Adipose tissue (tissue), 3 donors: ENCODE results near the gene AKAP8L. TPM values are rescaled to one million over a fixed set of nuclear protein-coding genes. Genes with fewer than 3 reads are reported as not detected.

Source experiments
- H3K27ac ChIP-seq: one replicate; pipeline ENCODE4 v1.5.1; 2013; ENCODE audit warnings: low read depth, low read length
- WGBS, 3 donors: extraction: QIAGEN DNeasy Blood & Tissue Kit; methylation state at CpG; one replicate each; pipeline ENCODE4 v1.1.7; 2013; 5-methylcytosine and 5-hydroxymethylcytosine counted together
- polyA plus RNA-seq, 3 donors: library from polyadenylated mRNA; stranded (reverse); fragments of 200-250 nt; gene quantifications; one replicate each; pipeline ENCODE4 v1.2.3, GENCODE V29; 2013
- donor health status: healthy with polysubstance abuse.
- donor health status: Bipolar disorder and iron deficiency.
- donor health status: healthy.

AKAP8L gene, protein sequence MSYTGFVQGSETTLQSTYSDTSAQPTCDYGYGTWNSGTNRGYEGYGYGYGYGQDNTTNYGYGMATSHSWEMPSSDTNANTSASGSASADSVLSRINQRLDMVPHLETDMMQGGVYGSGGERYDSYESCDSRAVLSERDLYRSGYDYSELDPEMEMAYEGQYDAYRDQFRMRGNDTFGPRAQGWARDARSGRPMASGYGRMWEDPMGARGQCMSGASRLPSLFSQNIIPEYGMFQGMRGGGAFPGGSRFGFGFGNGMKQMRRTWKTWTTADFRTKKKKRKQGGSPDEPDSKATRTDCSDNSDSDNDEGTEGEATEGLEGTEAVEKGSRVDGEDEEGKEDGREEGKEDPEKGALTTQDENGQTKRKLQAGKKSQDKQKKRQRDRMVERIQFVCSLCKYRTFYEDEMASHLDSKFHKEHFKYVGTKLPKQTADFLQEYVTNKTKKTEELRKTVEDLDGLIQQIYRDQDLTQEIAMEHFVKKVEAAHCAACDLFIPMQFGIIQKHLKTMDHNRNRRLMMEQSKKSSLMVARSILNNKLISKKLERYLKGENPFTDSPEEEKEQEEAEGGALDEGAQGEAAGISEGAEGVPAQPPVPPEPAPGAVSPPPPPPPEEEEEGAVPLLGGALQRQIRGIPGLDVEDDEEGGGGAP
- polyA plus RNA-seq, result 10 to 100 TPM; 40.5 to 79.6 (median 49.9) TPM

DNA sequence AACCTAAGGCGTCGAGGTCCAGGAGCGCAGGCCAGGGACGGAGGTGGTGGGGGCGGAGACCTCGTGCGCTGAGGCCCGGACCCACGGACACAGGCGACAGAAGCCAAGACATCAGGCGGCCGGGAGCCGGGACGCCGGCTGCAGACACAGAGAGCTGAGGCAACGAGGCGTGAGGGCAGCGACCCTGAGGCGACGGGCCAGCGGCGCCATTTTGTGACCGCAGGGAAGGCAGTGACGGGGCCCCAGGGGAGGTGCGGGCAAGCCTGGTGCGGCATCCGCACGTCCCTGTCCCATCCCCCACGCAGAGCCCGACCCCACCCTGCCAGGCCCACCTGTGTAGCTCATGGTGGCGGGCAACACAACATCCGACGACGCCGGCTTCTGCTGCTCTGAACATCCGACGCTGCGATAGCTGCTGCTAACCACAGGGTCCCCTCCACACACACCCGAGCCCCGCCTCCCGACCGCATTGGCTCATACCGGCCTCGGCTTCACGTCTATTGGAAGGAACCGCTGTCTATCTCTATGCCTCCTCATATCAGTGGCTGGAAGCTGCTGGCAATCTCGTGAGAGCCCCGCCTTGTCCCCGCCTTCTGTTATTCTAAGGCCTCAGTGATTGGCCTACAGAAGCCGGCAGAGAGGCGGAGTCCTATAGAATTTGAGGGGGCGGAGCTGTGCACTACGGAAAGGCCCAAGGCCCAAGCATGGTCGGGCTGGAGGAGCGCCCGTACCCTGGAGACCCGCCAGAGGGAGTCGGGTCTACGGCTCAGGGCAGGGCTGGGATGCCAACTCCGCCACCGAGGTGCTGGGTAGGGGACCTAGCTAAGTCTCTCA, at the start of gene AKAP8L:
Gene AKAP8L (minus strand): TSS at position 410 of the 834 bp plus-strand sequence. CDS start 65 bp downstream, at position 345.
- WGBS, 3 donors, result 0 to 1% (median 1%) methylated on average over 57 to 61 of the region's 61 CpGs
- H3K27ac ChIP-seq, result no peak within 1 kb of the TSS

DNA sequence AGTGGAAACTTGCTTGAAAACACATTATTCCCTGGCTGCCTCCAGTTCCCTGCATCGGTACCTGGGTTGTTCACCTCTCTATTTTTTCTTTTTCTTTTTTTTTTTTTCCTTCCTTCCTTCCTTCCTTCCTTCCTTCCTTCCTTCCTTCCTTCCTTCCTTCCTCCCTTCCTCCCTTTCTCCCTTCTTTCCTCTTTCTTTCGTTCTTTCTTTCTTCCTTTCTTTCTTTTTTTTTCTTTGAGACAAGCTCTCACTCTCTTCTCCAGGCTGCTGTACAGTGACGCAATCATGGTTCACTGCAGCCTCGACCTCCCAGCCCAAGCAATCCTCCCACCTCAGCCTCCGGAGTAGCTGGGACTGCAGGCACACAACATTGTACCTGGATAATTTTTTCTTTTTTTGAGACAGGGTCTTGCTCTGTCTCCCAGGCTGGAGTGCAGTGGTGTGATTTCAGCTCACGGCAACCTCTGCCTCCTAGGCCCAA, 49.0 kb upstream of the AKAP8L start:
- H3K27ac ChIP-seq, result no peak overlapping the region
- 73 to 77% (median 77%) methylated on average over 6 of the region's 6 CpGs for WGBS, 3 donors

DNA sequence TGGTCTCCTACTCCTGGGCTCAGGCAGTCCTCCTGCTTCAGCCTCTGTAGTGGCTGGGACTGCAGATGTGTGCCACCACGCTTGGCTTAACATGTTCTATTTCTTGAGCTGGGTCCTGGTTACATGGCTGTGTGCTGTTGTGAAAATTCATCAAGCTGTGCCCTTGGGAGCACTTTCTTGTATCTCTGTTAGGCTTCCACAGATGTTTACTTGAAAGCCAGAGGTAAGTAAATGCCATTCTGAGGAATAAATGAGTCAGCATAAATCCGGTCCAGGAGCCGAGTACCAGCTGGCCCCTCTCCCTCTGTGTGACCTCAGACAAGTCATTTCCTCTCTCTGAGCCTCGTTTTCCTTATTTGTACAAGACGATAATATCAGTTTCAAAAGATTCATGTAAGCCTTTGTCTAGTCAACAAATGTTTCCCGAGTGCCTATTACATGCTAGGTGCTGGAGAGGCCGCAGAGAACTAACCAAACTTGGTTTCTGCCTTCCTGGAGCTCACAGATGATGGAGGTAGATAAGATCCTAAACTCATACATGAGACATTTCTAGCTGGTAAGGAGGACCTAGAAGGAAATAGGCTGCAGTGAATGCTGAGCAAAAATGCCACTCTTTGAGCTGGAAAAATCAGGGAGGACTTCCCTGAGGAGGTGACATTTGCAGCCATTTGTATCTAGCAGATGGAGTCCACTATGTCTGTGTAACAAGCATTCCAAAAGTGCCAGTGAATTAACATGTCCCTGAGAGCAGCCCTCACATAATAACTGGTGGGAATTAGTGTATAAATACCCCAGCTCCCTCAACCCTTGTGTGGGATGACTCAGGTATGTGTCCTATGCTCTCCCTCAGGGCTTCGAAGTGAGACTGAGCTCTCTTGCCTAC, 48.3 kb upstream of the AKAP8L start:
- WGBS, 3 donors, result 27 to 36% (median 33%) methylated on average over 8 of the region's 8 CpGs
- H3K27ac ChIP-seq, result no peak overlapping the region

DNA sequence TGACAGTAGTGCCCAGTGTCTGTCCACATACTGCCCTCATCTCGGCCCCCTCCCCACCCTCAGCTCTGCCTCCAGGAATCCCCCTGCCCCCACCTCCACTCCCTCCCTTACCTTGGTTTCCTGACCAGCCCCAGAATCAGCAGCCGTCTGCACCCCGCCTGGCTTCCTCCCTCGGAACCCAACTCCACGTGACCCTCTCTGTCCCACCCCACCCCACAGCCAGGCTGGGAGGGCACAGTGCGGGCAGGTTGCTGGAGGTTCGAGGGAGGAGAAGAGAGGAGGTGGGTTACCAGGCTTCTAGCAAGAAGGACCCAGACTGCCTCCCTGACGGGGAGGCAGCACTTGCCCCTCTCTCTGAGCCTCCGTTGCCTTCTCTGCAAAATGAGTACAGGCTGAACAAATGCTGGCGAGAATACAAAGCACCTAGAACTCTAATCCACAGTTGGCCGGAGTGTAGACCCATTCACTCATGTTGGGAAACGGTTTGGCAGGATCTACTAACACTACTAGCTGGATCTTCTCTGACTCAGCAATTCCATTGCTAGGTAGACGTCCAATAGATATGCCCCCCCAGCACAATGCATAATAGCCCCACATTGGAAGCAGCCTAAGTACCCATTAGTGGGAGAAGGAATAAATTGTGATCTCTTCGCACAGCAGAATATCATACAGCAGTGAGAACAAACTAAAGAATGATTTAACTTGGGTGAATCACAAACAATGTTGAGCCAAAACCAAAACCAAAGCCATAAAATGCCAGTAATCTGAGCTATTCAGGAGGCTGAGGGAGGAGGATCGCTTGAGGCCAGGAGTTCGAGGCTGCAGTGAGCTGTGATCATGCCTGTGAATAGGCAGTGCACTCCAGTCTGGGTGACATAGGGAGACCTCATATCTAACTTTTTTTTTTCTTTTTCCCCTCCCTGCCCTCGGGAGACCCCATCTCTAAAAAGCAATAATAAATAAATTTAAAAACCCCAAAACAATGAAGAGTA, 45.9 kb upstream of the AKAP8L start, which contains the start of gene RASAL3:
Gene RASAL3 (minus strand): TSS at position 151 of the 992 bp plus-strand sequence. CDS start 186 bp downstream, outside the sequence.
- H3K27ac ChIP-seq, result peak within 1 kb of the TSS; percentile 46

DNA sequence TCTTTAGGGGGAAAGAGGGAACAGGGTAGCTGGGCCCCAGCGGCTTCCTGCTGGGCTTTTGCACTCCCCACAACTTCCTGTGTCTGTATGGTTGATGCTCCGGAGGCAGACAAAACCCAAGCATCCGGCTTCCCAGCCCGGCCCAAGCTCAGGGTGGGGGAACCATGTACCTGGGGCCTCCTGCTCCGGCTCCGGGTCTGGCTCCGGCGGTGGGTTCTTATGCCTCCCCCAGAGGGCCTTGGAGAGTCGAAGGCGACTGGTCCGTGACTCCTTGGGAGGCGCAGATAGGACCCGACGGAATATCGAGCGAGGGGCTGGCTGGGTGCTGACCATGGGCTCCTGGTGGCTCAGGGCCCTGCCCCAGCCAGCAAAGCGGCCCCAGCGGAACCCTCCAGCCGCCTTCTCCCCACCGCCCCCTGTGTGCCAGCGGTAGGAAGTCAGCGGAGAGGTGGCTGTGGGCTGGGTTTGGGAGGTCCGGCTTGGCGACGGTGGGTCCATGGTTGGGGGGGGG, 45.1 kb upstream of the AKAP8L start:
- peak overlapping the region; percentile 46 for H3K27ac ChIP-seq
- 18 to 29% (median 28%) methylated on average over 24 to 25 of the region's 25 CpGs for WGBS, 3 donors

More for the DNA sequence above, 45.9 kb upstream of the AKAP8L start, which contains the start of gene RASAL3:
- 27 to 33% (median 32%) methylated on average over 16 to 17 of the region's 17 CpGs for WGBS, 3 donors

DNA sequence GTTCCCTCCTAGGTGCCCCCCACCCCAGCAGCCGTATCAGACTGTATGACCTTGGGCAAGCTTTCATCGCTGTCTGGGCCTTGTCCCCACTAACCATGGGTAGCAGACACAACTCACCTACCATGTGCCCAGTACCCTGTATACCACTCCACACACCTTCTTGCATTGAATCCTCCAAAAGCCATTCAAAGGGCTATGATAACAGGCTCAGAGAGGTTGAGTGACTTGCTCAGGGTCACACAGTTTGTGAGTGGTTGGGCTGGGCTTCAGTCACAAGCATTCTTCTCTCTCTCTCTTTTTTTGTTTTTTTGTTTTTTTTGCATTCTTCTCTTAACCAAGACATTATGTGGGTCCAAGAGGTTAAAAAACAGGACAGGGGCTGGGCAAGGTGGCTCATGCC, 42.9 kb upstream of the AKAP8L start:
- 40 to 88% (median 83%) methylated on average over 2 of the region's 2 CpGs for WGBS, 3 donors
- no peak overlapping the region for H3K27ac ChIP-seq

DNA sequence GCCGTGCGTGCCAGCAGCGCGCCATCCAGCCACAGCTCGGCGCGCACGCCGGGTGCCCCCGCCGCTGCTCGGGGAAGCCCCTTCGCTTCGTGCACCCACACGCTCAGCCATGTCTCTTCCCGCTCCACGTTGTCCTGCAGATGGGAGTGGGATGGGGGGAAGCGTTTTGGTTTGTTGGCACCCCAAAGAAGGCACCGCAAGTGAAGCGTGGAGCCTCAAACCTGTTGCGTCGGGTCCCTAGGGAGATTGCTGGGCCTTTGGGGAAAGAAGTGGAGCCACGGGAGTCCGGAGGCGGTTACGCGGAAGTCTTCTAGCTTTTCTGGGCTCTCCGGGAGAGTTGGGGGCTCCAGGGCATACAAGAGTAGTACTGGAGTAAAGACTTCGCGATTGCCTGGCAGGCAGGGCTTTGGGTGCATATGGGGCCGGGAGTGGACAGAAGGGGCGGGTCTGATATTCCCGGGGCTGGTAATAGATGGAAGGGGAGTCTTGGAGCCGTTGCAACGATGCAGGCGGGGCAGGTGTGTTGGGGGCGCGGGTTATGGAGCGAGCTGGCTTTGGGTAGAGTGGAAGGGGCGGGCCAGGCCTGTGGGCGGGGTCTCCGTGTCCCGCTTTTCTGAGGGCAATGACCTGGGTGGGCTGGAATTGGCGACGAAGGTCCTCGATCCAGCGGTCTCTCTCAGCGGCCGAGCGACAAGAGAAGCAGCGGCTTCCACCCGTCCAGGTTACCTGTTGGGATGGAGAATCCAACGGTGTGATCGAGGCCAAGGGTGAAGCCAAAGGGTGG, 39.1 kb upstream of the AKAP8L start:
- H3K27ac ChIP-seq, result no peak overlapping the region
- 14 to 53% (median 52%) methylated on average over 43 to 54 of the region's 54 CpGs for WGBS, 3 donors

DNA sequence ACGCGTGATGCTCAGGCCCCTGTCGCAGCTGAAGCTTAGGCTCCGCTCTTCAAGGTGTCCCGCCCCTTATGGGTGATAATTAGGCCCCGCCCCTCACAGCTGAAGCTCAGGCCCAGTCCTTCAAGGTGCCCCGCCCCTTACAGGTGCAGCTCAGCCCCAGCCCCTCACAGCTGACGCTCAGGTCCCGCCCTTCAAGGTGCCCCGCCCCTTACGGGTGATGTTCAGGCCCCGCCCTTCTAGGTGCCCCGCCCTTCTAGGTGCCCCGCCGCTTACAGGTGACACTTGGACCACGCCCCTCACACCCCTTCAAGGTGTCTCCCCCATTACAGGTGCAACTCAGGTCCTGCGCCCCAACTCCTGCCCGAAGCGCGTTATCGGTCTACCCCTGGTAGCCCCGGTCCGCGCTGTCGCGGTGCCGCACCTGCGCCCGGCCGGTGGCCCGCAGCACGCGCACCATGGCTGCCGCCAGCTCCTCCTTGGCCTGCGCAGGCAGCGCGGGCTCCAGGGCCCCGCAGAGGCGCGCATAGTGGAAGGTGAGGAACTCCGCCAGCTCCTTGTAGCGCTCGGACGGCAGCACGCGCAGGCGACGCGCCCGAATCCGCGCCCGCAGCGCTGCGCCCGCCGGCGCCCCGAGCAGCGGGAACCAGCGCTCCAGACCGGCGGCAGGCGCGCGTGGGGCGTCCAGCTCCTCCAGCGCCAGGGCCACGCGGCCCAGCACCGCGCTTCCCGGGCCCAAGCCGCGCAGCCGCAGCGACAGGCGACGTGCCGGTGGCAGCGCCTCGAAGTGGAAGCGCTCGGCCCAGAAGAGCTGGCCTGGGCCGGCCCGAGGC, 38.3 kb upstream of the AKAP8L start:
- 11 to 50% (median 38%) methylated on average over 85 to 86 of the region's 86 CpGs for WGBS, 3 donors
- H3K27ac ChIP-seq, result no peak overlapping the region

DNA sequence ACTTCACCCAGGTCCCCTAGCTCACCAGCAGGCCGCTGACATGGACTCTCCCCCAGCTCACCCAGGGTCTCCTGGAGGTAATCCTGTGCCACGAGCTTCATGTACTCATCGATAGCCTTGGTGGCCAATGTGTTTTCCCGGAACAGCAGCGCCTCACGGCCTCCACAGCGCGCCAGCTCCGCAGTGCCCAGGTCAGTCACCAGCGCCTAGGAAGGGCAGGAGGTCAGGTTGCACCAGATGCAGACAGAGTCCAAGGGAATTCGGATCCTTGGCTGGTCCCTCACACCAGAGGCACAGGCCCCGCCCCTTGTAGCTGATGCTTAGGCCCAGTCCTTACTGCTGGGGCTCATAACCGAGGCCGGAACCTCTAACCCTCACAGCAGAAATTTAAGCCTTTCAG, 37.7 kb upstream of the AKAP8L start:
- WGBS, 3 donors, result 29 to 61% (median 56%) methylated on average over 14 of the region's 14 CpGs
- no peak overlapping the region for H3K27ac ChIP-seq

DNA sequence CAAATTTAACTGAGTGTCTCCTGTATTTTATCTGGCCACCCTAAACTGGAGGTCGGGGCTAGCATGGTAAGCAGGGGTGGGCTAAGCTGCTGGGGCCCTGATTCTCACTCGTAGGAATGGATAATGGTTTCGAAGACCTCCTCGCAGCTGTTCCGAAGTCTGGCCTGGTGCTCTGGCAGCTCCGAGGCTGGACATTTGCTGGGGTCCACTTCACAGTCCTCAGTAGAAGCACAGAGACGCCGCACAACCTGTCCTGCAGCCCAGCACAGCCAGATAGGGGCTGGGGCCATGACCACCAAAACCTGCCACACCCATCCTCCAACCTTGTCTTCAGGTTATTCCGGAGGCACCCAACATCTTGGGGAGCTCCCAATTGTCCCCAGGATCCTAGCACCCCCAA, 37.2 kb upstream of the AKAP8L start:
- H3K27ac ChIP-seq, result no peak overlapping the region
- WGBS, 3 donors, result 80 to 93% (median 90%) methylated on average over 9 of the region's 9 CpGs

DNA sequence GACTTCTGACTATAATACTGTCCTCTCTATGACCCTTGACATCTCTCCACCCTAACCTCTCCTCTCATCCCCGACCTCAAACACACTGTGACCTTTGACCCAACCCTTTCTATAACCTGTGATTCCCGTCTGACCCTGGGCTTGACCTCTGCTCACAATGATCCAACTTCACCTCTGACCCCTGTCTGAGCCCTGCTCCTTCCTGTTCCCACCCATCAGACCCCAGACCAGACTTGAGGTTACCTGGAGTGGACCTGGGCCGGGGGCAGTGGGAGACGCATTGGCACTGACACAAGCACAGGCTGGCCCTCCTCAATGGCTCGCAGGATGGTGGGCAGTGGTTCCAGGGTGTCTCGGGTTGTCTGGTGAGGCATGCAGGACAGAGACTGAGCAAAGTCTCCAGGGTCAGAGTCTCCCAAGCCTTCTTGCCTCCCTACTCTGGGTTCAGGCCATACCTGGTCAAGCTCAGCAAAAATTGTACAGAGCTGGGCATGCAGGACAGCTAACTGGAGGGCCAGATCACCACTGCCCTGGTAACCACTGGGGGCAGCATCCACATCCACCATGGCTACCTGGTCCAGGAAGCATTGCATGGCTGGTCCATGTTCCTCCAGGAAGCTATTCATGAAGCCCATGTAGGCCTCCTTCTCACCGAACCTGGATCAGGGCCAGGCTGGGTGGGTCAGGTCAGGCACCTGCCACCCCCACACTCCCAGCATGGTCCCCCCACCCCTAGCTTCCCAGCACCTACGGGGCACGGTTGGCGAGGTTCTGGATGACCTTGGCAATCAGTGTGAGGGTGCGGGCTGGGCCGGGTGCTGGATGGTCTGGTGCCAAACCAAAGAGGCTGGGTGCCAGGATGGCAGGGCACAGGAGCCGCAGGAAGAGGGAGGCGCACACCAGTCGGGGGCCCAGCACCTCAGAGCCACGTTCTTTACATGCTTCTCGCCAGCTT, 35.4 kb upstream of the AKAP8L start:
- no peak overlapping the region for H3K27ac ChIP-seq
- 56 to 84% (median 82%) methylated on average over 17 of the region's 17 CpGs for whole genome bisulfite sequencing, 3 donors

DNA sequence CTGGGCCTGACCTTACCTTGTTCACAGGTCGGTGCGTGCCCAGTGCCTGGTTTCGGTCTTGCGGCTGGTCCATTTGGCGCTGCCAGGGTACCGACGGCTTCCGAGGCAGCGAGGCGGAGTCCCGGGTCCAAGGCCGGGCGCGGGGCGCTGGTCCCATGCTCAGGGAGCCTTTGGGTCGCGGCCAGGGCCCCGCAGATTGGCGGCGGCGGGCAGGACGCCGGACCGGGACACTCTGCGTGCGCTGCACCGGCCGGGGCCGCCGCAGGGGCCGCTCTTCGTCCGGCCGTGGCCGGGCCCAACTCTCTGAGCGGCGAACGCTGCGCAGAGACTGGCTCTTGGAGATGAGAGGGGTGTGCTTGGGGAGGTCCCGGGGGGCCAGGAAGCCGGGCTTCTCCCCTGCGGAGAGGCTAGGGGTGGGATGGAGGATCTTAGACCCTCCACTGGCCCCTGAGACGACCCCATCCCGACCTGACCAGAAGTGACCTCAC, 34.3 kb upstream of the AKAP8L start:
- WGBS, 3 donors, result 10 to 53% (median 30%) methylated on average over 38 to 44 of the region's 44 CpGs
- H3K27ac ChIP-seq, result no peak overlapping the region

DNA sequence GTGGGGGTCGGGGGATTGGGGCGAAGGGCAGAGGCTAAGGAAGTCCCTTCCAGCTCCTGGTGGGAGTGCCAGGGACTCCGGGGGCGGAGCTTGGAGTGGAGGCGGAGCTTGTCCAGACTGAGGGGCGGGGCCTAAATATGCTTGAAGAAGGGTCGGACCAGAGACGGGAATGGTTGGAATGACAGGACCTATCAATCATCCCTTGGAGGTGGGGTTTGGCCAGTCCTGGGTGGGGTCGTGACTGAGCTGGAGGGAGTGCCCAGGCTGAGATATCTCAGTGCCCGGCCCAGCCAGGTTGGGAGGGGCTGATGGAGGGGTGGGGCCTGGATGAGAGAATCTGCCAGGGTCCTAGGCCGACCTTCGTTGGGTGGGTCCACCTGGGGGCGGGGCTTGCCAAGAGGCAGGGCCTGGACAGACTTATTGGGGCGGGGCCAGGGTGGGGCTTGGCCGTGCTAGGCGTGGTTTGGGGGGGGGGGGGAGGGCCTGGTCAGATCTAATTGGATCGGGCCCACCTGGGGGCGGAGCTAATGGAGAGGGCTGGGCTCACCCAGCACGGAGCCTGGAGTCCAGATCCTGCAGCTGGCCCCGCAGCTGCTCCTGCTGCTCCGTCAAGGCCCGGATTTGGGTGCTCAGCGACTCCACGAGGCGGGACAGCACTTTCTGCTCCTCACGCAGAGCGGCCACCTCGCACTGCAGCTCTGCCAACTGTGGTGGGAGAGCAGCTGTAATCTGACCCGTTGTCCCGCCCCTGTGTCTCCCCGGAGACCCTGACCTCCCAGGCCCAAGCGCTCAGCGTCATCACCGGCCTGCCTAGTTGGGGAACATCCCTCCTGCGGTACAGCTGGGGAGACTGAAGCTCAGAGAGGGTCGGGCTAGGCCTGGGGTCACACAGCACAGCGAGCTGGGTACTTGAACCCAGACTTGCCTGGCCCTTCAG, 33.6 kb upstream of the AKAP8L start:
- H3K27ac ChIP-seq, result no peak overlapping the region
- WGBS, 3 donors, result 8 to 48% (median 39%) methylated on average over 33 to 37 of the region's 37 CpGs
